GM21737 (cell line): ENCODE data around the gene KMT5B.

Experiments used
- ATAC-seq: cut with Tn5 transposase; IDR thresholded peaks from one replicate; pipeline ENCODE4 v1.9.1; 2021; ENCODE audit warnings: mild to moderate bottlenecking, moderate library complexity; ENCODE audit not compliant: unreplicated experiment

Gene KMT5B

DNA sequence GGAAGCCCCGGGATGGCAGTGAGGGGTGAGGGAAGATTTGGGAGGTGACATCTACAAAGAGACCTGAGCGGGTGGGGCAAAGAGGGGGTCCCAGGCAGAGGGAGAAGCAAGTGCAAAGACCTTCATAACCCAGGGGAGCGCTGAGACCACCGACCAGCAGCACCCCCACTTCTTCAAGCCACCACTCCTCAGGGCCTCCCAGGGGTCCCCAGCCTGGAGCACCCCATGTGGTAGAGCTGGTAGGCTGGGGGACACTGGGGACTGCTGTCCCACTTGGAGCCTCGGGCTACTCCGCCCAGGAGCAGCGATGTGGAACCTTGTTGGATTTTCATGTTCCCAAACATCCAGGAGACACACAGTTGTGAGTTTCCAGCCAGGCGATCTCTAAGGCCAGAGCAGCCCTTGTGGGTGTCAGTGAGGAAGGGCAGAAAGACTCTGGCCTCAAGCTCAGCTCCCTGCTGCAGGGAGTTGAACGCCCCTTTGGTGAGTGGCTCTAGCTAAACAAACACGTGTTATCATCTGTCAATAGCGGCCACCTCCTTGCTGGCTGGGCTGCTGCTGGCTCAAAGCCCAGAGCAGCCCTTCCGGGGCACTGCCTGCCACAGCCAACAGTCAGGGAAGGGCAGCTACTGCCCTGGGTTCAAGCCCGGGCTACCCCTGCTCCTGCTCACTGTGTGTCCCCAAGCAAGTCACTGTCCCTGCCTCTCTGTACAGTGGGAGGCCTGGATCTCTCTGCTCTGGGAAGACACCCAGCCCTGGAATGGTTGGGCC, 66.2 kb downstream of the KMT5B start:
- no peak for ATAC-seq

DNA sequence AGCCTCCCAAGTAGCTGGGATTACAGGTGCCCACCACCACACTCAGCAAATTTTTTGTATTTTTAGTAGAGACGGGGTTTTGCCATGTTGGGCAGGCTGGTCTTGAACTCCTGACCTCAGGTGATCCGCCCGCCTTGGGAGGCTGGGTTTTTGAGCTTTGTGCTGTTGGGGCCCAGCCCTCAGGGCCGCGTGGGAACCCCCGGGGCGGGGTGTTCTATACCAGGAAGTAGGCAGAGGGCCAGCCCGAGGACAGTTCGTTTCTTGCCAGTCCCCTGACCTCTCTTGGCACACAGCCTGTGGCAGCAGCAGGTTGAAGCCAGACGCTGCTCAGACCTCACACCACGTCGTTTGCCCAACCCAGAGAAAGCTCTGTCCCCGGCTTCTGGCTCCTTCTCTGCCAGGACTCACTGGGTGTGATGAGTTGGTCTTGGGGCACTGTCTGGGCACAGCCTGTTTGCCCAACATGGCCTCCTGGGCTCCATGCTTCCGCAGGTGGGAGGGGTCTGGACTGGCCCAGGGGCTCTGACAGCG, 67.0 kb downstream of the KMT5B start:
- no peak for ATAC-seq

DNA sequence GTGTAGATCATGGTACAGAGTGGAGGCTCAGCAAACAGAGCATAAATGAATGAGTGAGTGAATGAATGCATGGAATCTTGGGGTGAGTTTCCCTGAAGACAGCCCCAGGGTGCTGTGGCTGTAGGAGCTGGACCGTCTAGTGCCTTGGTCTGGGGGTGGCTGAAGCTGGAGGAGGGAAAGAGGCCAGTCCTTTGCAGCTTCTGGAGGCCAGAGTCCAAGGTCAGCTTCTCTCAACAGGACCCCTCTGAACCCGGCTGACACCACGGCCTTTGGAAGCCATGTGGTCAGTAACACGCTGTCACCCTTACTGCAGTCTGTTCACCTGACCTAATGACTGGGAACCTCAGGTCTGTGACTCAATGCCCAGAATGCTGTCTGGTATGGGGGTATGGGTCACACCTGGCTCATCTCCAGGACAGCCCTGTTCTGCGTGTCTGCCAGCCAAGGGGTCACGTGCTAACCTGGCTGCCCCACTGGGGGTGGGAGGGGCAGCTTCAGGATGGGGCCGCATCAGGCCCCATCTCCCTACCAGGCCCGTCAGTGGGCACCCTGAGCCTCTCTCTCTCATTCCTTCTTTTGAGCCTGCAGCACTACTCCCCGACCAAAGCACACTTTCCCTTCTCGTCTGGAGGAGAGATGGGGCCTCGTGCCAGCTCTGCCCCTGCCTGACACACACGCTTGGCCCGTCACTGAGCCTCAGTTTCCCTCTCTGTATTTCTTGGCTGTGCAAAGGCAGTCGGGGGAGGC, 67.8 kb downstream of the KMT5B start:
- no peak for ATAC-seq

DNA sequence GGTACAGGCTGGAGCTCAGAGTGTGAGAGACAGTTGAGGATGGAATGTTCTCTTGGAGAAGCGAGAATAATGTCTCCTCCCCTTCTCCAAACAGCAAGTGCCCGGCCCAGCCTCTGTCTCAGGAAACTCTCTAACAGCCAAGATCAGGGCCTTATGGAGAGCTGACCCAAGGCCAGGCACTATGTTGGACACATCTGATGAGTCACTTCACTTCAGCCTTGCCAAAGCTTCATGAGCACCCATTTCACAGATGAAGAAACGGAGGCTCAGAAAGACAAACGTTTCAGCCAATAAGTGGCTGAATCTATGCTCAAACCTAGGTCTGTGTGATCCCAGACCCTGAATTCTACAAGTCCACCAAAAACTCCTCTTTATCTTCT, 69.8 kb downstream of the KMT5B start:
- no peak for ATAC-seq

DNA sequence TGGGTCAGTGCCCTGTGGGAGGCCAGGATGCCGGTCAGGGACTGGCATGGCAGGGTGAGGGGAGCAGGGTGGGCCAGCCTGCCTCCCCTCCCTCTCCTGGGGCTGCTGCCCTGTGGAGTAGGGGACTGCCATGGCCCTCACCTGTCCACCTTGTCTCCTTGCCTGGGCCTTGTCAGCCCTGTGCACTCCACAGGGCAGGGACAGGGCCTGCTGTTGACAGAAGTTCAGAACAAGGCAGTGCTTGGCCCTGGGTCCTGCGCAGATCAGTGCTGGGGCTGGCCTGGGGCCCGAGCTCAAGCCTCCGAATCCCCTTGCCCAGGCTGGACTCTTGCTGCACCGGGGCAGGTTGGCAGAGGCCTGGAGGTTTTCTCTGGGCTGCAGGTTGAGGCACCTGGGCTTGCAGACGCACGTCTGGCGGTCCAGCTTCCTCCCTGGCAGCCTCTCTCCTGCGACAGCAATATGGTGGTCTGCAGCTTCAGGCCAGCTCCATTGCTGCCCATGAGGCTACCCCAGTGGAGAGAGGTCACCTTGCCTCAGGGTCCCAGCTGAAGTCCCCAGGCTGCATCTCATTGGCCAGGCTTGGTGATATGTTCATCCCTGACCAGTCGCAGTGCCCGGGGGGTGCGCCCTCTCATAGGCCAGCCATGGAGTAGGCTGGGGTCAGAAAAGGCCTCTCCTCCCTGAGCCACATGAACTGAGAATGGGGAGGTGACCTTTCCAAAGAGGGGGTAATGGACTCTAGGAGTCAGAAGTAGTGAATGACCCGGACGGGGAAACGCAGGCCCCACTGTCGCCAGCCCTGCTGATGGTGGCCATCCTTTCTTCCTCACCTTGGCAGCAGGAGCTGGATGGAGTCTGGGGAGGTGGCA, 70.4 kb downstream of the KMT5B start:
- no peak for ATAC-seq

DNA sequence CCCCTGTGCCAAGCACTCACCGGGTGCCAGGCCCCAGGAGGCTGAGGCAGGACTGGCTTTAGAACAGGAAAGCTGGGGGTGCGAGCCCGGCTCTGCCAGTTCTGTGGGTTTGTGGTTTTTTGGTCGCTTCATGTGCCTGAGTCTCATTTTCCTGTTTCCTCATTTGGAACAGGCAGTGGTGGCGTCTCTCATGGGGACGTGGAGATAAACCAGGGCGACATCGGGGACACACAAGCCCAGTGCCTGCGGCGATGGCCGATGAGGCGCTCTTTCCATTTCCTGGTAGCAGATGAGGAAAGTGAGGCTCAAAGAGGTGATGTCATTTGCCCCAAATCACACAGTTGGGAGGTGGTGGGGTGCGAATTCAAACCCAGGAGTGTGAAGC, 71.1 kb downstream of the KMT5B start:
- ATAC-seq, result no peak

DNA sequence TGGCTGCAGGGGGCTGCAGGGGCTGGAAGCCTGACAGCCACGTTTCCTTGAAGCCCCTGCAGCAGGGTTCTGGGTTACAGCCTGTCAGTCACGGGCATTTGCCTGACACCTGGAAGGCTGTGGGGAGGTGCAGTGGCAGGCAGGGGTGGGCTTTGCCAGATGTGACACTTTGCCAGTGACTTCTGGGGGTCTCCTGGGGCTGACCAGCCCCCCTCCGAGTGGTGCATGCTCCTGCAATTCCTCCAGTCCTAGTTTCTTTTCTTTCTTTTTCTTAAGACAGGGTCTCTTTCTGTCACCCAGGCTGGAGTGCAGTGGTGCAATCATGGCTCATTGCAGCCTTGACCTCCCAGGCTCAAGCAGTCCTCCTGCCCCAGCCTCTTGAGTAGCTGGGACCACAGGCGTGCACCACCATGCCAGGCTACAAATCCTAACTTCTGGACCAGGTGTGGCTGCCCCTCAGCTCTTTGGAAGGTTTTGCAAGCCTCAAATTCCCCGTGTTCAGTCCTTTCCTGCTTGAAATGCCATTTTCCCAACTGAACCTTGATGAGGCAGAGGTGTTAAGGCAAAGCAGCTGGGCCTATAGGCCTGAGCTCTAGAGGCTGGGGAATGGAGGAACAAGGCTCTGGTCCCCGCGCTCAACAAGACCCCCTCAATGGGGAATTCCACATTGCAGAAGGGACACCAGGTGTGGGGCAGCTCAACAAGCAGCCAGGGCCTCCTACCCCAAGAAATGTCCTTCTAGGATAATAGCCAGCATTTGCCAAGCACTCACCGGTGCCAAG, 71.7 kb downstream of the KMT5B start:
- ATAC-seq, result no peak

DNA sequence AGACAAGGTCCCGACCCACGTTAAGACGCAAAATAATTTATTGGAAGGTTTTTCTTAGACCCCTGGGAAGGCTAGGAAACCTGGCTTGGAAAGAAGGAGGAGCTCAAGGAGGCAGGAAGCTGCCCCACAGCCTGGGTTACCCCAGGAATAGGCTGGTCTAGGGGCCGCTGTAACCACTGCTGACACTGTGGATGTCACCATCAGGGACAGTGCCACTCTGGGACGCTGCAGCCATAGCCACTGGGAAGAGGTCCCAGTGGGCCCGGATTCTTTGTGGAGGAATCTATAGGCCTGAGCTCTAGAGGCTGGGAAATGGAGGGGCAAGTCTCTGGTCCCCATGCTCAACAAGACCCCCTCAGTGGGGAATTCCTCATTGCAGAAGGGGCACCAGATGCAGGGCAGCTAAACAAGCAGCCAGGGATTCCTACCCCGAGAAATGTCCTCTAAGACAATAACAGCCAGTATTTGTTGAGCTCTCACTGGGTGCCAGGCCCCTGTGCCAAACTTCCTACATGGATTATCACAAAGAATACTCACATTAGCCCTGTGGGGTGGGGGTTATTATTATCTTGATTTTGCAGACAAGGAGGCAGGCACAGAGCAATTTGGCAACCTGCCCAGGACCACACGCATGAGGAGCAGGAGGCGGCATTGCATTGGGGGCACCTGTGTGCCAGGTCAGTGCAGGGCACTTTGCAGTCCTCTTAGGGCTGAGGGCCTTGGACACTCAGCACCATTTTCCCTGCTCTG, 72.4 kb downstream of the KMT5B start:
- ATAC-seq, result no peak

DNA sequence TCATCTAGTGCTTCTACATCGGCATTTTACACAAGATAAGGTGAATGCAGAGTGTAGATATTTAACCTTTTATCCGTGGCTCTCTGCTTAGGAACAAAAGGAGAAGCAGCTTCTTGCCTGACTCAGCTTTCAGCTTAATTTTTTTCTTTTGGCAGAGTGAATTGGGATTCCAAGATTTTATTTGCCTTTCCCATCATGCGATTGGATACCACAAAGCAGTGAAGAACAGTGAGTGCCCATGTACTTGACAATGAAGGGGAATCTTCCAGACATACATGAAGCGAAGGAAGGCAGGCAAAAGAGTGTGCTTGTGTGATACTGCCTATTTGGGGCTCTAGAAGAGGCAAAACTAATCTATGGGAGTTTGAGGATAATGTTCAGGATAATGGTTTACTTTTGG, 74.9 kb downstream of the KMT5B start:
- ATAC-seq, result no peak

DNA sequence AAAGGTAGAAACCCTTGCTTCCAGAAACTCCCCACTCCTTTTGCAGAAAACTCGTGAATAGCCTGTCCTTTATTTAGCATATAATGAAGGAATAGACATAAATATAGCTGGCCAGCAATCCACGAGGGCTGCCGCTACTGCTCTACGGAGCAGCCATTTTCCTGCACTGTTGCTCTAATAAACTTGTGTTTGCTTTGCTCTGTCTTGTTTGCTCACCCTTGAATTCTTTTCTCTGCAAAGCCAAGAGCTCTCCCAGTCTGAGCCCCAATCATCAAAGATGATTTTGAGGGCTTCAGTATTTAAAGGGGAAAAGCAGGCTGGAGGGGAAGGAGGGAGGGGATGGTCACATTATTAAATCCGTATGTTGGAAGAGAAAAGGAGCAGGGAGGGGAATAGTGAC, 75.3 kb downstream of the KMT5B start:
- ATAC-seq, result no peak

DNA sequence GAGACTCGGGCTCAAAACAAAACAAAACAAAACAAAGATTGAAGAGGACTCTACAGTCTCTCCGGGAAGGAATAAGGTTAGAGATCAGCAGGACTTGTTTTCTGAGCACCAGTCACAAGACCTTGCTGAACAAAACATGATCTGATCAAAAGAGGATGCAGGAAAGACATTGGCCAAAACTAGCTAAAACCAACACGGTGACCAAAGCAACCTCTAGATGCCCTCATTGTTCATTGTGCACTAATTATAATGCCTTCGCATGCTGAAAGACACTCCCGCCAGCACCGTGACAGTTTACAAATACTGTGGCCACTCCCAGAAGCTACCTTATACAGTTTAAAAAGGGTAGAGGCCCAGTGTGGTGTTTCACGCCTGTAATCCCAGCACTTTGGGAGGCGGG, 76.2 kb downstream of the KMT5B start:
- no peak for ATAC-seq

DNA sequence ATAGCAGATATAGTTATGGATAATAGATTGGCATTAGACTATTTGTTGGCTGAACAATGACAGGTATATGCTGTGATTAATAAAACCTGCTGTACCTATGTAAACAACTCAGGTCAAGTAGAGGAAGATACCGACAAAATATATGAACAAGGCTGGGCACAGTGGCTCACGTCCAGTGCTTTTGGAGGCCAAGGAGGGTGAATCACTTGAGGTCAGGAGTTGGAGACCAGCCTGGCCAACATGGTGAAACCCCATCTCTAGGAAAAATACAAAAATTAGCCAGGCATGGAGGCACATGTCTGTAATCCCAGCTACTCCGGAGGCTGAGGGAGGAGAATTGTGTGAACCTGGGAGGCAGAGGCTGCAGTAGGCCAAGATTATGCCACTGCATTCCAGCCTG, 77.9 kb downstream of the KMT5B start:
- no peak for ATAC-seq

DNA sequence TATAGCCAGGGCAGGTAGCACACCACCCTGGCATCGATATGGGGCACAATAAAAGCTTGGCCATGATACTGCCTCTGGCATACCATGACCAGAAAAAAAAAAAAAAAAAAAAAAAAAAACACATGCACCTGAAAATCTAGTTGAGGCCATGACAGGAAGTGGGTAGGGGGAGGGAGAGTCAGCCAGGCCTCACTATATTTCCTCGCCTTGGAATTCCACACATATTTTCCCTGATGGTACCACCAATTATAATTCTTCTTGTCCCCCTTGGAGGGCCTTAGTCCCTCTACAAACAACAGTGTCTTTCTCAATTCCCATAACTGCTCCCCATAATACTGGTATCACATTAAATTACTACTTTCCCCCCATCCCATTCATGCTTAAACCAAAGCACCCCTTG, 79.3 kb downstream of the KMT5B start:
- no peak for ATAC-seq

DNA sequence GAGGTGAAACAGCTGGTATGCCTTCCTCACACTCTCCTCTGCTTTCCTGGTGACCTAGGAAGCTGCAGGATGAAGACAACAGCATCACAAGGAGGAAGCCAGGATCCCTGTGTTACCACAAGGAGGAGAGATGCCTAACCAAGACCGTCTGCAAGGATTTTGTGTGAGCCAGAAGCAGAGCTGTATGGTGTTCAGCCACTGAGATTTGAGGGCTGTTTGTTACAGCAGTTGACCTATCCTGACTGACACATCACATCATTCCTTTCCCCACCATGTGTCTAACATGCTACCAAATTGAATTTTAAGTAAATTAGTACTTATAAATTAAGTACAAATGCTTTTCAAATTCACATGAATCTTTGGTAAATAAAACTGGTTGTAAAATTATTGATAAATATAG, 83.0 kb downstream of the KMT5B start:
- no peak for ATAC-seq

DNA sequence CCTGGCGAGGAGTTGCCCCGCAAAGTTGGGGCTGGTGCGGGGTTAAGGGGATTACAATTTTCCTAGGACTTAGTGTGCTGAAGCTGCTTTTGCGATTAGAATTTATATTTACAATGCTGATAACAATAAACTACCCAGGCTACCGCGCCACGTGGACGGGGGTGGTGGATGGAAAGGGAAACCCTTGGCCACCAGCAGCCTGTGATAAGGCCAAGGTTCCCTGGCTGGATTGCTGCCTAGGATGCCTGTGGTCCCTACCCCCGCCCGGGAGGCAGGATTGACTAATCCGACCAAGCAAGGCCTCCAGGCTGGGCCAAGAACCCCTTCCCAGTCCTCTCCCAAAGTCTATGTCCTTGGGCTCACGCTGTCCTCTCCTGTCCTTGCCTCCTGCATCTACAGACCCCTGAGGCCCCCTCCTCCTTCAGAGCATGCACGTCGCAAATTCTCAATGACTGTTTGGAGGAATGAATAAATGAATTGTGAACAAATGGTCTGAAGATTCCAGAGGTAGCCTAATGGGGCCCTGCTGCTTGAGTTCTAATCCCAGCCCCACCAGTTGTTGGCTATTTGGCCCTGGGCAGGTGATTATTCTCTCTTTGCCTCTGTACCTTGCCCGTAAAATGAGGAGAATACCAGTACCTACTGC, 84.3 kb downstream of the KMT5B start:
- ATAC-seq, result no peak

DNA sequence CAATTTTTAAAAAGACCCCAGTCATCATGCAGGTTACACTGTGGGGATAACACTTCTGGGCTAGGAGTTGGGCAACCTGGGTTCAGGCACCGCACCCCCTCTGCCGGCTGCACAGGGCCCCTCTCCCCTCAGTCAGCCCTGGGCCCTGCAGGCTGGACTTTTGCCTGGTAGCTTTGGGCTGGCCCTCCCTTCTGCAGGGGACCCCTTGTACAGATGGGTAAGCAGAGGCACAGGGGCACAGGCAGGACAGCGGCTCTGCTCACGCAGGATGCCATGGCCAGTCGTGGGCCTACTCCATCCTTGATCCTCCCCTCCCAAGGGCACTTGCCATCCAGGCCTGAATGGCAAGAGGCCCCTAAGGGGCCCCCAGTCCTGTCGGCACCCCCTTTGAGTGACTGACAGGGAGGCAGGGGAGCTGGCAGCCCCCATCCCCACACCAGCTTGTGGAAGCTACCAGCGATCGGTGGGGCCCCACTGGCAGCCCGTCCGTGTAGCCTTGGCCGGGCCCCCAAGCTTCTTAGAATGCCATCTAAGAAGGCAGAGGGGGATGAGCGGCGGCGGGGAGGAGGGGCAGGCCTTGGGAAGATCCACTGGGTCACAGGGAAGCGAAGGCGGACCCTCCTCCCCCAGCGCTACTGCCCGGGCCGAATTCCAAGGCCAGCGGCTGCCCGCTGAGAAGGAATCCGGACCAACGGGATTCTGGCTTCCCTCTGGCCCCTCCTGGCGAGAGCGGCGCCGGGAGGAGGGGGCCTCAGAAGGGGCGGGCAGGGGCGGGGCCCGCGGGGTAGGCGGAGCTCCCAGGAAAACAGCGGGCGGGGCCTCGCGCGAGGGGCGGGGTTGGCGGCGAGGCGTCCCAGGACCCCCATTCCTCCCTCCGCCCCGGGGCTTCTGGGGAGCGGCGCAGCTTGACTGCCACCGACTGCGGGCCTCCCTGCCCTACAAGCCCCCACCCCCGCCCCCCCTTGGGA, 85.1 kb downstream of the KMT5B start:
- ATAC-seq, result no peak

DNA sequence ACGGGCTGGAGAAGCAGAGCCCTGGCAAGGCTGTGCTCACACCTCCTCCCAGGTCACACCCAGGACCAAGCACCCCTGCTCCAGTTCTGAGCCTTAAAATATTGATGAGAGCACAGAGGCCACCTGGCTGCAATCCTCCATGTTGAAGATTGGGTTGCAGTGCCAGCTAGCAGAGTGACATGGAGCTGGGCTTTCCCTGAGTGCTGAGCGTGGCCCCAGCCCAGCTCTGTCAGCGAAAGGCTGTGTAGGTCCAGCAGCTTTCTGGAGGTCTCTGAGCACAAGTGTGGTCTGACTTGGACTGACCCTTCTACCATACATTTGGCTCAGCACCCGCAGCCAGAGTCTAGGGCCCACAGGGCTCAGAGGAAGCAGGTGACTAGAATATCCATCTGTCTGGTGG, 87.9 kb downstream of the KMT5B start:
- no peak for ATAC-seq

DNA sequence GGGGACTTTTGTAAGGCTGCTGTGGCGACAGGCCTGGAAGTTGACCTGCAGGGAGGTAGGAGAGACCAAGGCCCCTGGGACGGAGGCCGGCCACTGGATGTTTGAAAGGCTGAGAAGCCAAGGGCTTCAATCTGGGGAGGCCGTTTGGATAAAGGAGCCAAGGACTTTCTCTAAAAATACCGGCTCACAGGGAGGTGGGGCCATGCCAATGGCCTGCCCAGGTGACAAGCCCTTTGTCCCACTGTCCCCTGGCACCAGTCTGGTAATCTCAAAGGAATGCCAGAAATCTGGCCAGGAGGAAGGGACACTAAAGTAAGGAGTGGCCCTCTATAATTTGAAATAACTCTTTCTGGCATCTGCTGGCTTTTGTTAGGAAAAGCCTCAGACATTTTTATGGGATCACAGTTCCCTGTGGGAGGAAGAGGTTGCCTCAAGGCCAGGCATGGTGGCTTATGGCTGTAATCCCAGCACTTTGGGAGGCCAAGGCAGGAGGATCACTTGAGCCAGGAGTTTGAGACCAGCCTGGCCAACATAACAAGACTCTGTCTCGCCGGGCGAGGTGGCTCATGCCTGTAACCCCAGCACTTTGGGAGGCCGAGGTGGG, 90.1 kb downstream of the KMT5B start:
- no peak for ATAC-seq
